ENCODE data around the gene MTRF1L.
A peak's percentile ranks its signal among the peaks of the same experiment; 100 is the strongest.

MTRF1L gene

DNA sequence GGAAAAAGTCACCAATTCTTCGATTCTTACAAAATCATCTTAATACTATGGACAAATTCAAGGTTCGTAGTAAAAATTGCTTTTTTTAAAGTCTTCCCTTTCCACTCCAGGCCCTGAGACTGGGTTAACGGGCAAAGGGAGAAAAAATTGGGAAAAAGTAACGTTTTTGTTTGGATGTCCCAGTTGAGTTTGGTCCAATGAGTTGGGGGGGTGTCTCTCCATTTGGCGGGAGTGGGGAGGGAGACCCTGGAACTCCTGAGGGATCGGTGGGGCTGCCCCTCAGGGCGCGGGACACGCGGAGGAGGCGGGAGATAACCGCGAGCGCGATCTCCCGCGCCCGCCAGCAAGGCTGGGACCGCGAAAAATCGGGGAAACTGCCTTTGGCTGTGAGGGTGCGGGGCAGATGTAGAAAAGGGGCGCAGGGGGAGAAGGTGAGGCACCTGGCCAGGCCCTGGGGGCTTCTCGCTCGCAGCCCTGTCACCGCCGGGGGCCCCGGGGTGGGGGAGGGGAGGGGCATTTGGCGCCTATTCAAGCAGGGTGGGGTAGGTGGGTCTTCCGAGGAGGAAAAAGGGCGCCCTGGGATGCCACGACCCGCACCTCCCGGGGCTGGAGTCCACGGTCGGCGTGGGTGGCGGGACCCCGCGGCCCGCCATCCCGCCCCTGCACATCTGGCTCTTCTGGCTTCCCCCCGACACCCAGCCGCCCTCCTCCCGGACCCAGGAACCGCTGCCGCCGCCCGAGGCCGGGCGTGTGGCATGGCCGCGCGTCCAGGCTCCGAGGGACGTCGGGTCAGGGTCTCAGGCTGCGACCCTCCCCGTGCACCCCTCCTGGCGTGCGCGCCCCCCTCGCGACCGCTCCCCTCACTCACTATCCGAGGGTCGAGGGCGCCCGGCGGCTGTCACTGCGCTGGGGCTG, 20.3 kb downstream of the MTRF1L start:
- peak overlapping the region; percentile 69 to 88 for H3K4me3 ChIP-seq (replicated peaks in 1 of 2; ENCODE audit: low read depth in 2 of 2, low read length in 2 of 2)
- TF ChIP-seq, protein P1, sequence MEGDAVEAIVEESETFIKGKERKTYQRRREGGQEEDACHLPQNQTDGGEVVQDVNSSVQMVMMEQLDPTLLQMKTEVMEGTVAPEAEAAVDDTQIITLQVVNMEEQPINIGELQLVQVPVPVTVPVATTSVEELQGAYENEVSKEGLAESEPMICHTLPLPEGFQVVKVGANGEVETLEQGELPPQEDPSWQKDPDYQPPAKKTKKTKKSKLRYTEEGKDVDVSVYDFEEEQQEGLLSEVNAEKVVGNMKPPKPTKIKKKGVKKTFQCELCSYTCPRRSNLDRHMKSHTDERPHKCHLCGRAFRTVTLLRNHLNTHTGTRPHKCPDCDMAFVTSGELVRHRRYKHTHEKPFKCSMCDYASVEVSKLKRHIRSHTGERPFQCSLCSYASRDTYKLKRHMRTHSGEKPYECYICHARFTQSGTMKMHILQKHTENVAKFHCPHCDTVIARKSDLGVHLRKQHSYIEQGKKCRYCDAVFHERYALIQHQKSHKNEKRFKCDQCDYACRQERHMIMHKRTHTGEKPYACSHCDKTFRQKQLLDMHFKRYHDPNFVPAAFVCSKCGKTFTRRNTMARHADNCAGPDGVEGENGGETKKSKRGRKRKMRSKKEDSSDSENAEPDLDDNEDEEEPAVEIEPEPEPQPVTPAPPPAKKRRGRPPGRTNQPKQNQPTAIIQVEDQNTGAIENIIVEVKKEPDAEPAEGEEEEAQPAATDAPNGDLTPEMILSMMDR (IDR thresholded peaks at IDR 0.05; ENCODE audit: low read depth, low read length), result no peak
- no peak for DNase-seq (ENCODE audit: low read depth in 2 of 2)

DNA sequence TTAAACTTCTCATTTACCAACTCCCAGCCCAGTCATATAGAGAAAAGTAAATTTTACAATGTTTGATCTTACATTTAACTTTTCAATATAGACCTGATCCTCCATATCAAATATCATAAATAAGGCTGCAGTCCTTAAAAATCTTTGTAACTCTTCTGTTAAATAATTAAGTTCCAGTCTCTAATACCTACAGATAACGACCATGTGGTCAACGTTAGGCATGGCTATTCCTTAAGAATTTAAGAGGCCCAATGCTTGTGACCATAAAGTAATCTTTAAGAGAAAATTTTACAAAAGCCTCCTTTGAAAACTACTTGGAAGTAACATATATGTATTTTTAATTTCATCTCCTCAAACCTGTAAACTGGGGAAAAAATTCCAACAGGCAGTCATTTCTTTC, 21.3 kb downstream of the MTRF1L start:
- TF ChIP-seq, protein P1 (IDR thresholded peaks at IDR 0.05; ENCODE audit: low read depth, low read length), result no peak
- peak overlapping the region in 1 of 2 donors; percentile 88 for H3K4me3 ChIP-seq (replicated peaks in 1 of 2; ENCODE audit: low read depth in 2 of 2, low read length in 2 of 2)
- DNase-seq (ENCODE audit: low read depth in 2 of 2), result no peak

DNA sequence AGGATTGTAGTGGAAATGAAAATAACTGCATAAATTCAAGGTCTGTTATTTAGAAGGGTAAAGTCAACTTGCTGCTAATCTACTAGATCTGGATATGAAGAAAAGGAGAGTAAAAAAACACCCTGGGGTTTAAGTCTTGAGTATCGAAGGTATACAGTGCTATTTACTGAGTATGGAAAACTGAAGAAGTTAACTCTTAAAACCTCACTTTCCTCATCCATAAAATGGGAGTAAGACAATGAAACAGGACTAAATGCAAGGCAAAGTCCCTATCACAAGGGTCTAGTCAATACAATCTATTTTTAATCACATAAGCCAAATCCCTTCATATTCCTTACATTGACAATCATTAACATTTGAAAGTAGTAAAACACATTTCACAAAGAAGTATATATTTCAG, 21.9 kb downstream of the MTRF1L start:
- peak overlapping the region in 1 of 2 donors; percentile 88 for H3K4me3 ChIP-seq (replicated peaks in 1 of 2; ENCODE audit: low read depth in 2 of 2, low read length in 2 of 2)
- TF ChIP-seq, protein P1 (IDR thresholded peaks at IDR 0.05; ENCODE audit: low read depth, low read length), result no peak
- no peak for DNase-seq (ENCODE audit: low read depth in 2 of 2)

DNA sequence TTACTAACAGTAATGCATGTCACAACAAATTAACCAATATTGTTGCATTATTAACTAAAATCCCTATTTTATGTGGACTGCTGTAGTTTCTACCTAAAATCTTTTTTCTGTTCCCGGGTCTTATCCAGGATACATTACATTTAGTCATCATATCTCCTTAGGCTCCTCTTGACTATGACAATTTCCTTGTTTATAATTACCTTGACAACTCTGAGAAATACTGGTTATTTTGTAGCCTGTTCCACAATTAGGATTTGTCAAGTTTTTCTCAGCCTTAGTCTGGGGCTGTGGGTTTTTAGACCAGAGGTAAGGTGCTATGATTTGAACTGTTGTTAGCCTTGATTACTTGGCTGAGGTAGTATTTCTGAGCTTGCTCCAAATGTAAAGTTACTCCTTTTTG, 23.4 kb downstream of the MTRF1L start:
- TF ChIP-seq, protein P1 (IDR thresholded peaks at IDR 0.05; ENCODE audit: low read depth, low read length), result no peak
- no peak overlapping the region for H3K4me3 ChIP-seq (replicated peaks in 1 of 2; ENCODE audit: low read depth in 2 of 2, low read length in 2 of 2)
- no peak for DNase-seq (ENCODE audit: low read depth in 2 of 2)

DNA sequence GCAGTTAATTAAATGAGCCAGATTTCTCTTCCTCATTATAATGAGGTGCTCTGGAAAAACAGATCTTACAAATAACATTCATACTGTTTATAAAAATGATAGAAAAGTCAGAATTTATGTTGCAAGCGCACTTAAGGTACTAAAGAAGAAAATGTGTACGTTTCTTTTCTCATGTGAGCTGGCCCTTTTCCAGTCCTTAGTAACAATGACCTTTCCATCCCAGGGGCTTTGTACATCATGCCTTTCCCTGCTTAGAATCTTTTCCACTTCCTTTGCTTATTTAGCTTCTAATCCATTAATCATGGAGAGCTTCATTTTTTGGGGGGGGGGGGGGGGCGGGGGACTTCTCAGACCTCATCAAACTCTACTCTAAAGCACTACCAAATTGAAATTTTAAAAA, 24.5 kb downstream of the MTRF1L start:
- H3K4me3 ChIP-seq (replicated peaks in 1 of 2; ENCODE audit: low read depth in 2 of 2, low read length in 2 of 2), result no peak overlapping the region
- peak in 1 of 2 donors; percentile 58 for DNase-seq (ENCODE audit: low read depth in 2 of 2)
- TF ChIP-seq, protein P1 (IDR thresholded peaks at IDR 0.05; ENCODE audit: low read depth, low read length), result no peak

DNA sequence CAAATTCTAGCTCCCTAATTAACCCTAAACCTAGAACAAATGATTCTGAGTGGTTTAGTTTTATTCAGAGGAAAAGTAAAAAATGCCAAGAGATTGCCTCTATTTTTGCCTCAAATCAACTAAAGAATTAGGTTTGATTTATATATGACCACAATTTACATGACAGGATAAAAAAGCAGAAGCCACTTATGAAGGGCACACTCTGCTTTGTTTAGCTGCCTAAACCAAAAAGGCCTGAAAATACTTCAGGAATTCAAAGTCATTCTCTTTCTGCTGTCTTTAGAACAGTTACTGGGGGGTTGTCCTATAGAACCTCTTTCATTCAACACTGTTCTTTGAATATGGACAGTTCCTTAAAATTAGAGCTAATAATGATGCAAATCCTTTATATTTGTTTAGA, 25.0 kb downstream of the MTRF1L start:
- no peak for DNase-seq (ENCODE audit: low read depth in 2 of 2)
- TF ChIP-seq, protein P1 (IDR thresholded peaks at IDR 0.05; ENCODE audit: low read depth, low read length), result no peak
- H3K4me3 ChIP-seq (replicated peaks in 1 of 2; ENCODE audit: low read depth in 2 of 2, low read length in 2 of 2), result no peak overlapping the region

Data from cardiac fibroblast (primary cell).